HG02798 (cell line): ENCODE results near the gene ST6GAL1.
A peak's percentile ranks its signal among the peaks of the same experiment; 100 is the strongest.
"Not testable (repeated sequence)": the region's sequence is repeated elsewhere in the genome, so short reads cannot be mapped to it uniquely, and the experiment has no call there.

Source experiments
- ATAC-seq: cut with Tn5 transposase; IDR thresholded peaks from one replicate; pipeline ENCODE4 v1.9.1; 2021; ENCODE audit warnings: mild to moderate bottlenecking; ENCODE audit not compliant: unreplicated experiment, poor library complexity

ST6GAL1 gene

DNA sequence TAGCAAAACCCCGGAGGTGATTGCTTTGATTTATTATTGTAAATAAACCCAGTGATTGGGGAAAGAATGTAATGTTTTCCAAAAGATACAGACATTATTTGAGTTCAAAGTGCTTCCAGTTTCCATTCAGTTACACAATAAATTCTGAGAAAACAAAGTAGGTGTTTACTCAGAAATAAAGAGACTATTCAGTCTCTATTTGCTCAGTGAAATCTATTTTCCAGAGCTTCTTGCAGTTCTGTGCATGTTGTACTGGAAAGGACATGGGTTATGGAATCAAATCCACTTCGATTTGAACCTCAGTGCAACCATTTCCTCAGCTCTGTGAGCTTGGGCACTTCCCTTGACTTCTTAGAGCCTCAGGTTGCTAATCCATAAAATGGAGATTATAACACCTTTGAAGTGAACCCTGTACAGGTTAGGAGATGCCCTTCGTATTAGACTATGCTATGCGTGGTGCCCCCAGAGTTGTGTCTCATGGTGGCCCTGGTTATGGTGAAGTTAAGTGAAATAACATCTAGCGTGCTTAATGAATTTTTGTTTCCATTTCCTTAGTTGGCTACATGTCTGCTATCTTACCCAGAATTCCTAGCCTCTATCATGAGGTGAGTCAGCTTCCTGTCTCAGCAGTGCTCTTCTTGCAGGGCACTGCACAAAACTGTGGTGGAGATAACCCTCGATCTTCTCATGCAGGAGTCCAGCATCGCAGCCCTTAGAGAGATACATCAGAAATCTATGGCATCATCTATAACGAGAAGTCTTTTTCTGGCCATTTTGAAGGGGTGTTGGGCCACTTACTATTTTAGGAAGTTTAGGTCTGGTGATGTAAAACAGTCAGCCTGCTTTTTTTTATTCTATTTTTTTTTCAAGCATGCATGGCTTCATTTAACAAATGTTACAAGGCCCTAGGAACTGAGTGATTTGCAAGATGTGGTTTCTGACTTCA, 111.3 kb downstream of the ST6GAL1 start:
- peak; percentile 45 for ATAC-seq

DNA sequence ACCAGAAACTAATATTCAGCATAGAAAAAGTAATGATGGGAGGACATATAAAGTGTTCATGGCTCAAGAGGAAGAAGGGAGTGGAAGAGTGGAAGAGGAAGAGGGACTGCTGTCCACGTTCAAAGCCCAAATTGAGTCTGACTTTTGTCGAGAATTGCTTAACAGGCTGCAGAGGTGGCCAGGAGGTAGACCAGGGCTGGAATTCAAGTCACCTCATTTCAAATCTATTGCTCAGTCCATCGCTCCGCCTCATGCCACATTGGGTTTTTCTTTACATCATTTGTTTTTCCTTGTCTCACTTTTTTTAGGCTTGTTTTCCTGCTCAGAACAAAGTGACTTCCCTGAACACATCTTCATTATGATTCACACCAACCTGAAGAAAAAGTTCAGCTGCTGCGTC, 112.0 kb downstream of the ST6GAL1 start:
- ATAC-seq = no peak

DNA sequence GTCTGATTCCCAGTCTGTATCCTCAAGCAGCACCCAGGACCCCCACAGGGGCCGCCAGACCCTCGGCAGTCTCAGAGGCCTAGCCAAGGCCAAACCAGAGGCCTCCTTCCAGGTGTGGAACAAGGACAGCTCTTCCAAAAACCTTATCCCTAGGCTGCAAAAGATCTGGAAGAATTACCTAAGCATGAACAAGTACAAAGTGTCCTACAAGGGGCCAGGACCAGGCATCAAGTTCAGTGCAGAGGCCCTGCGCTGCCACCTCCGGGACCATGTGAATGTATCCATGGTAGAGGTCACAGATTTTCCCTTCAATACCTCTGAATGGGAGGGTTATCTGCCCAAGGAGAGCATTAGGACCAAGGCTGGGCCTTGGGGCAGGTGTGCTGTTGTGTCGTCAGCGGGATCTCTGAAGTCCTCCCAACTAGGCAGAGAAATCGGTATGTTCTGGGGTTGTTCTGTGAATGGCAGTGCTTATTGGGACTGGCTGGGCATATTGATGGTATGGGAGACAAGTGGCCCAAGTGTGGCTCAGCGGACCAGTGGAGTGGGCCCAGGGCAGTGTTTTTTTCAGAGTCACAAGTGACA, 112.6 kb downstream of the ST6GAL1 start:
- no peak for ATAC-seq

DNA sequence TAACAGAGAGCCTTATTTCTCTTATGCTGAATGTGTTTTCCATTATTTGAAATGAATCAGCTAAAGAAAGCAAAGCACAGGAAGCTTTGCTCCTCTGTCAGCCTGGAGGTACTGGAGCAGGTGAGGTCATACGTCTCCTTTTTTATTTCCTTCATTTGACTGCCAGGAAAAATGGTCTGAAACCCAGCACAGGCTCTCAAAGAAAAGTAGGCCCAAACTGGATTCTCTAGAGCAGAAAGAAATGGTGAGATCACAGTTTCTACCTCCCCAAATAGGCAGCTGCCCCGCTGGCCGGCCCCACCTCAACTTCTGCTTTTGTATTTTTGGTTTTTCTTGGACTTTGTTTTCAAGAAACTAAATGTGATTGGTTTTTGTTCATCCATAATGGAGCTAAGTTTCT, 113.9 kb downstream of the ST6GAL1 start:
- ATAC-seq = peak; percentile 68

DNA sequence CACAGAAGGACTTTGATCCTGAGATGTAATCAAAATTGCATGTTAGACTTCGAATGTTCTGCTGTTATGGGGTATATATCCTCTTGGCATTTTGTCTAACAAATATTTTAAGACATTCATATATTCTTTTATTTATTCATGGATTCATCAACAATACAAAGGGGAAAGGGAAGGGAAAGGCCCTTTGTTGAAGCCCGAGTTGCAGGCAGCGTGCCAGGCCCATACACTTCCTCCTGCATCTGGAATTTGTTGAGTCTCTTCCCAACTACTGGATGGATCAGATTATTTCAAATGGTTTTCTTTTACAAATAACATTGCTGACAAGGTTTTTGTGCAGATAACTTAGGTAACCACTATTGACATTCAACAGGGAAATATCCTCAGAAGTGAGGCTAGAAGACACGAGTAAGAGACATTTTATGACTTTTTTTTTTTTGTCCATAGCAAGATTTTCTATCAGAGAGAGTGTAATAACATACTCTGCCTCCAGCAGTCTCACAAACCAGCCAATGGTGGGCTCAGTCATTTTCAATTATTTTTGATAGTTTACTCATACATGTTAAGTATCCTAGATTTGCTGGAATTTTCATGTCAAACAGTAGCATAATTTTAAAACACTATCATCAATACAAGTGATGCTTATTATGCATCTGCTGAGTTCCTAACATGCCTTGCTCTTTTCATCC, 114.7 kb downstream of the ST6GAL1 start:
- no peak for ATAC-seq

DNA sequence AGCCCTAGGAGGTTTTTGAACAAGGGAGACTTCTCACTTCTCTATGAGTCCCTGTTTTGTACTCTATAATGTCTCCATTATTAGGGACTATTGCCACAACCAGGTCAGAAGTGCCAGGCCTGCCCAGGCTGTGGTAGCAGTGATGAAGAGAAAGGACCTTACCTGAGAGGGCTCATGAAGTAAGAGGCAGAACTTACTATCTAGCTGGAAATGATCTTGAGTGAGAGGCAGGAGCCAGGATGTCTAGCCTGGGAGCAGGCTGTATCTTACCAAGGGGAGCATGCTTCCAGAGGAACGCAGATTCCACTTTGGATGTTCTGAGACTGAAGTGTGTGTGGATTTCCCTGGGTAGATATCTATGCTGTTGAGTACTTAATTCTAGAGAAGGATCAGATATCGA, 115.7 kb downstream of the ST6GAL1 start:
- no peak for ATAC-seq

DNA sequence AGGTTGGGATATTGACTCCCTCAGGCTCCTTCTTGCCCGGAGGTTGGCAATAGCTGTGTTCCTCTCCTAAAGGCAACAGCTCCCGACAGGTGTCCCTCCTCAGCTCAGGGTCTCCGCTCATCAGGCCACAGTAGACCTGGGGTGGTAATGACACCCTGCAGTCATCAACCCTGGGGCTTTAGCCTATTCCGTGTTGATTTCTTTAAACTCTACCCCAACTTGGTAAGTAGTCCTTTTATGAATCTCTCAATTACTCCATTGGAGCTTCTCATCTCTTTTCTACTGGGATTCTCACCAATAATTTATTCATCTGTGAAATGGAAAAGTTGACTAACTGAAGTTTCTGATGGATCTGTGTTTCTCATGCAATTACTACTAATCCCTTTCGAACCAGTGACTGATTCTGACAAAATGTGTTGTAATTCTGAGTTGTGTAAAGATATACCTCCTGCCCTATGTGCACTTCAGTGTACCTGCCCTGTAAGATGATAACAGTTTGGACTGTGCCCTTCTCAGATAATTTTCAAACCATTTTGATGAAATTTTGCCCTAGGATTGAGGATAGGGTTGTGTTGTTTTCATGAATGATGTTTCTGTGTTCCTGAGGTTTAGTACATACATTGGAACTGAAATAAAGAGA, 119.3 kb downstream of the ST6GAL1 start:
- no peak for ATAC-seq

DNA sequence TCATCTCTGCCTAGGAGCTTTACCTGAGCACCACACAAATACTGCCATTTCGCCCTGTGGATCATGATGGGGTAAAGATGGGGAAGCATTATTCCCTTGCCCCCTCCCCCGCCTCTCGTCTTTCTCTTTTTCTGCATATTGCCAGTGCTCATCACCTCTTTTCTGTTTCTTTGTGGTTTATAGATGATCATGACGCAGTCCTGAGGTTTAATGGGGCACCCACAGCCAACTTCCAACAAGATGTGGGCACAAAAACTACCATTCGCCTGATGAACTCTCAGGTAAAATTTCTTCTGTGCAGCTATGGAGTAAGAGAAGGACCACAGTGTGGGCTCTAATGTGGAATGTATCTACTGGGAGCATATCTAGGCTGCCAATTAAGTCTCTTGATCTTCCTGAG, 120.7 kb downstream of the ST6GAL1 start:
- ATAC-seq = no peak

DNA sequence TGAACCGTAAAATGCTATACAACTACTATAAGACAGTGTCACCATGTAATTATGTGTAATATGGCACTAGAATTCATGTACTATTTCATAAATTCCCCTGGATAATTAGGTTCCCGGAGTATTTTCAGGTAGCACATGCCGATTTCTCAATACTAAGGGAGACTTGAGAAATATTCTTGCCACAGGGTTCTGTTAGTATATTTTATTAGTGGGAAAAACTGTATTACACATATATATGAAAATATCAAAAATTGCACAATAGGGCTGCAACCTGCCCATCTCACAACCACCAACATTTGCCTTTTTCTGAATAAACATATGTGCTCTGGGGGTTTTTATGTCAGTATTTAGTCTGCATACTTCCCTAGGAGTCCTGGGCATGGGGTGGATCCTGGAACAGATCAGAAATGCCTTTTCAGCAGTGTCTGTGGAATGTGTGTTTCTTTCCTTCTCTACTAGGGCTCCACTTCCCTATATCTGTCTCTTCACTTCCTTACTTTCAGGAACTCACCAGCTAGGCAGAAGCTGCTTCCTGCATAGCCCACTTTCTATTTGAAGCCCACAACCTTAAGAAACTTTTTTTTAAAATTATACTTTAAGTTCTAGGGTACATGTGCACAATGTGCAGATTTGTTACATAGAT, 121.5 kb downstream of the ST6GAL1 start:
- no peak for ATAC-seq

DNA sequence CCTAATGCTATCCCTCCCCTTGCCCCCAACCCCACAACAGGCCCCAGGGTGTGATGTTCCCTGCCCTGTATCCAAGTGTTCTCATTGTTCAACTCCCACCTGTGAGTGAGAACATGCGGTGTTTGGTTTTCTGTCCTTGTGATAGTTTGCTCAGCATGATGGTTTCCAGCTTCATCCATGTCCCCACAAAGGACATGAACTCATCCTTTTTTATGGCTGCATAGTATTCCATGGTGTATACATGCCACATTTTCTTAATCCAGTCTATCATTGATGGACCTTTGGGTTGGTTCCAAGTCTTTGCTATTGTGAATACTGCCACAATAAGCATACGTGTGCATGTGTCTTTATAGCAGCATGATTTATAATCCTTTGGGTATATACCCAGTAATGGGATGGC, 122.1 kb downstream of the ST6GAL1 start:
- ATAC-seq = not testable (repeated sequence)

DNA sequence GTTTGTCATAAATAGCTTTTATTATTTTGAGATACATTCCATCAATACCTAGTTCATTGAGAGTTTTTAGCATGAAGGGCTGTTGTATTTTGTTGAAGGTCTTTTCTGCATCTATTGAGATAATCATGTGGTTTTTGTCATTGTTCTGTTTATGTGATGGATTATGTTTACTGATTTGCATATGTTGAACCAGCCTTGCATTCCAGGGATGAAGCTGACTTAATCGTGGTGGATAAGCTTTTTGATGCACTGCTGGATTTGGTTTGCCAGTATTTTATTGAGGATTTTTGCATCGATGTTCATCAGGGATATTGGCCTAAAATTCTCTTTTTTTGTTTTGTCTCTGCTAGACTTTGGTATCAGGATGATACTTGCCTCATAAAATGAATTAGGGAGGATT, 124.1 kb downstream of the ST6GAL1 start:
- ATAC-seq = not testable (repeated sequence)

DNA sequence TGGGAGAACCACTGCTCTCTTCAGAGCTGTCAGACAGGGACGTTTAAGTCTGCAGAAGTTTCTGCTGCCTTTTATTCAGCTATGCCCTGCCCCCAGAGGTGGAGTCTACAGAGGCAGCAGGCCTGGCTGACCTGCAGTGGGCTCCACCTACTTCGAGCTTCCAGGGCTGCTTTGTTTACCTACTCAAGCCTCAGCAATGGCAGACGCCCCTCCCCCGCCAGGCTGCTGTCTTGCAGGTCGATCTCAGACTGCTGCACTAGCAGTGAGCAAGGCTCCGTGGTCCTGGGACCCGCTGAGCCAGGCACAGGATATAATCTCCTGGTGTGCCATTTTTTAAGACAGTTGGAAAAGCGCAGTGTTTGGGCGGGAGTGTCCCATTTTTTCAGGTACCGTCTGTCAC, 127.5 kb downstream of the ST6GAL1 start:
- ATAC-seq = not testable (repeated sequence)

DNA sequence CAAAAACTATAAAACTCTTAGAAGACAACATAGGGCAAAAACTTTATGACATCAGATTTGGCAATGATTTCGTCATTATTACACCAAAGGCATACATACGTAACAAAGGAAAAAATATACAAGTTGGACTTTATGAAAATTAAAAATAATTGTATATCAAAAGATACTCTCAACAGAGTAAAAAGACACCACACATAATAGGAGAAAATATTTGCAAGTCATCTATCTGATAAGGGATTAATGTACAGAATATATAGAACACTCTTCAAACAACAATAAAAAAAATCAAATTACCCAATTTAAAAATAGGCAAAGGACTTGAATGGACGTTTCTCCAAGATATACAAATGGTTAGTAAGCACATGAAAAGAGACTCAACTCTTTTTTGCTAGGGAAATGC, 131.4 kb downstream of the ST6GAL1 start:
- ATAC-seq = no peak

DNA sequence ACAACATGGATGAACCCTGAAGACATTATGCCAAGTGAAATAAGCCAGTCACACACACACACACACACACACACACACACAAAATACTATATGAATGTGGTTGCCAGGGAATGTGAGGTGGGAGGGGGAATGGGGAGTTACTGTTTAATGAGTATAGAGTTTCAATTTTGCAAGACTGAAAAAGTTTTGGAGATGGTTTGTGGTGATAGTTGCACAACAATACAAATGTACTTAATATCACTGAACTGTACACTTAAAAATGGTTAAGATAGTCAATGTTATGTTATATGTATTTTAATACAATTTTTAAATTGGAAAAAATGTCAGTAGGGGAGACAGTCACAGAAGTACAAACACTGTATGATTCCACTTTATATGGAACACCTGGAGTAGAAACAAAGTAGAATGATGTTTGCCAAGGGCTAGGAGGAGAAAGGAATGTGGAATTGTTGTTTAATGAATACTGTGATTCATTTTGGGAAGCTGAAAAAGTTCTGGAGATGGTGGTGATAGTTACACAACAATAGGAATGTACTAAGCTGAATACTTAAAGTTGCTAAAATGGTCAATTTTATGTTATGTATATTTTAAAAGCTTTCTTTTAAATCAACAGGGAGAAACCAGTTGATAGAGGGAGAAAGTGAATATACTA, 132.3 kb downstream of the ST6GAL1 start:
- no peak for ATAC-seq

DNA sequence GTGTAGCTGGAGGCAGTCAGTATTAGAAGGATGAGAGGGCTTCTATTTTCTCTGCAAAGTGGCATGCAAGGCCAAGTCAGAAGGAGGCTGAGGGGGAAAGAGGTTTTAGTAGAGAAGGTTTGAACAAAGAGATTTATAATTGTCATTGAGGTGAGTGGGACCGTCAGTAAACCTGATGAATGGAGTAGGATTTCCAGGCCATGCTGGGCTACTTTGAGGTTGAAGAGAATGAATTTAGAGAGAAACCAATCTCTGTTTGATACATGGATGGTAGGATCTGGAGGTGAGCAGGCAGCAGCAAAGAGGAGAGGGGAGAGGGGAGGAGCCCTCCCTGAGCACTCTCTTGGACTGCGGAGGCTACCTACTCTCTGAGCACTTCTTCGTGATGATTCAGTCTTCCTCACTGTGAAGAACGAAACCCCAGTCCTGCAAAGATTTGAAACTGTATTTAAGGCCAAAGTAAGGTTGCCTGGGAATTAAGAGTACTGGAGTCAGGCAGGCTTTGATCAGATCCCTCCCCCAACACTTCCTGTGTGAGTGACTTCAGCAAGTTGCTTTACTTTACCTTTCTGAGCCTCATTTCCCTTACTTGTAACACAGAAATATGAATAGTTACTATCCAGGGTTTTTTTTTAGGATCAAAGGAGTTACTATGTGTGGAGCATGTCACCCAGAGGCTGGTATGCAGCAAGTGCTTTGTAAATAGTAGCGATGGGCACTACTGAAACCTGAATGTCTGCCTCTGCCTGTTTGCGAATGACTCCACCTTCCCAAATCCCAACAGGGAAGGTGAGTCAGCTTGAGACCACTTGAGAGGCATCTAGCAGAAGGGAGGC, 133.2 kb downstream of the ST6GAL1 start:
- no peak for ATAC-seq

DNA sequence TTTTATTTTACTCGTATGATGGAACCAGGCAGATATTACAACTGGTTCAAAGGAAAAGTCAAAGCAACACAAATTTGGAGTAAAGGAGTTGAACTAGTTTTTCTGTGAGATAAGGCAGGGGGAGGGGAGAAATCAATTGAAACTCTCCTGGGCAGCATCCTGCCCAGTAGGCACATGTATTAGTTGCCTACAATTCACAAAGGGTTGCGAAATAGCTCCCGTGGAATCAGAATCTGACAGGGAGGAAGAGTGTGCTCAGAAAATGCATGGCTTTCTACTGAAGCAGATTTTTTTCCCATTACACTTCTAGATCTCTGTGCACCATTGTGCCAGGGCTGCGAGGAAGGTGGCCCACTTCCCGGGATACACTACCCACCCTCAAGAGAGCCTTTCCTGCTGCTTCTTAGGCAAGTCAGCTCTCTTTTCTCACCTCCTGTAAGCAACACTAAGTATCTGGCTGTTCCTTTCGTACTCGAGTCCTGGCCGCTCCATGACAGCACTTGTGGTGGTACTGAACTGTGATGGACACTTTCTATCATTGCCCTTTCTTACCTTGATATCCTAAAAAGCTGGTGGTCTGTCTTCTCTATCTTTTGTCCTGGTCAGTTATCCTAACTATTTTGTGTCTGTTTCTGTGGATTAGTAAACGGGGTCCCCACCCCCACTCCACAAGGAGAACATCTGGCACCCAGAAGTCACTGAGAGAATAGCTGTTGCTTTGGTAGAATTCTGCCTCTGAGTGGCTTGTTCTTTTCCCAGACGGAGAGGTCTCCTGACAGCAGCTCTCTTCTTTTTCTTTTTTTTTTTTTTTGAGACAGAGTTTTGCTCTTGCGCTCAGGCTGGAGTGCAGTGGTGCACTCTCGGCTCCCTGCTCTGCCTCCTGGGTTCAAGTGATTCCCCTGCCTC, 134.1 kb downstream of the ST6GAL1 start:
- peak; percentile 9 for ATAC-seq

DNA sequence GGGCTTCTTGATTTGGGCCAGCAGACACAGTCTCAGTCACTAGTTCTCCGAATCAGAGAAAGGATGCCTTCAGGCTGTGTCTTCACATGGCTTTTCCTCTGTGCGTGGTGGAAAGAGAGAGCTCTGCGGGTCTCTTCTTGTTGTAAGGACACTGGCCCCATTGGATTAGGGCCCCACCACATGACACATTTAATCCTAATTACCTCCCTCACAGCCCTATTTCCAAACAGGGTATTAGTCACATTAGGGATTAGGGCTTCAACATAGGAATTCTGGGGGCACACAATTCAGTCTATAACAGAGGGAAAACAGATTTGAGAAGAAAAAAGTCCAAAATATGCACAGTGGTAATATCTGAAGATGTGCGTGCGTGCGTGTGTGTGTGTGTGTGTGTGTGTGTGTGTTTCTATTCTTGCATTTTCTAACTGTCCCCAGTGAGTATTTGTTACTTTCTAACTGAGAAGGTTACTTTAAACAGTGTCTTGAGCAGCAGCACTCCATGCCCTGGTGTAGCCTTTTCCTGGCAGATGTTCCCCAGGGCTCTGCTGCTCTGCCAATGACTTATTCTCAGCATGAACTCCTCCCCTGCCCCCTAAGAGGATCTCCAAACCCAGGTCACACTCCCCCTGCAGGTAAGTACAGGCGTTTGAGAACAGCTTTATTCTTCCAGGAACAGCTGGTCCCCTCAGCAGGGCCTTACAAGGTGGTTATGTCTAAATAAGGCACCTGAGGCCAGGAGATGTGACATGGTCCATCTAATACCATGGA, 136.1 kb downstream of the ST6GAL1 start:
- peak; percentile 34 for ATAC-seq
